Heart right ventricle (tissue), 16 donors: ENCODE measurements around the gene SULF2. TPM values are rescaled to one million over a fixed set of nuclear protein-coding genes. Genes with fewer than 3 reads are reported as not detected.

Experiments used
- ATAC-seq, 8 donors: fragments of 200-7000 bp; cut with Tn5 transposase; one replicate each; pipeline ENCODE4 v1.9.1; 2020; ENCODE audit warnings: mild to moderate bottlenecking in 8 of 8, moderate library complexity in 8 of 8, moderate number of reproducible peaks in 1 of 8
- DNase-seq, 2 donors: peaks; one replicate each; pipeline ENCODE4 v3.0.0-alpha.2; 2020
- H3K27ac ChIP-seq, 10 donors: fragments of 200-600 bp; sonication (generic) in 2 of 10; one replicate each; pipeline versions ENCODE4 v1.5.0 to v1.8.0; 2020 to 2022; ENCODE audit warnings: mild to moderate bottlenecking in 3 of 10
- H3K27me3 ChIP-seq, 7 donors: fragments of 200-600 bp; one replicate each; pipeline ENCODE4 v1.8.0; 2021 to 2022; ENCODE audit warnings: mild to moderate bottlenecking in 2 of 7
- H3K36me3 ChIP-seq, 9 donors: fragments of 200-600 bp; sonication (generic) in 1 of 9; one replicate each; pipeline versions ENCODE4 v1.5.0 to v1.8.0; 2020 to 2022; ENCODE audit warnings: mild to moderate bottlenecking in 2 of 9
- H3K4me1 ChIP-seq, 9 donors: fragments of 200-600 bp; sonication (generic) in 1 of 9; one replicate each; pipeline versions ENCODE4 v1.5.0 to v1.8.0; 2020 to 2022; ENCODE audit warnings: mild to moderate bottlenecking in 4 of 9
- H3K4me3 ChIP-seq, 10 donors: fragments of 200-600 bp; sonication (generic) in 2 of 10; one replicate each; pipeline versions ENCODE4 v1.5.0 to v1.8.0; 2020 to 2022; ENCODE audit warnings: mild to moderate bottlenecking in 7 of 10, moderate library complexity in 2 of 10
- H3K9me3 ChIP-seq, 11 donors: fragments of 200-600 bp in 10 of 11; sonication (generic) in 2 of 11; one replicate each; pipeline versions ENCODE4 v1.5.0 to v1.8.0; 2013 to 2022; ENCODE audit warnings: mild to moderate bottlenecking in 2 of 11, control low read depth in 1 of 11, moderate library complexity in 1 of 11
- CTCF ChIP-seq, 9 donors: fragments of 200-600 bp; sonication (generic) in 2 of 9; IDR thresholded peaks; one replicate each; pipeline versions ENCODE4 v1.5.0 to v1.8.0; 2021 to 2022; ENCODE audit warnings: antibody characterized with exemption in 9 of 9, mild to moderate bottlenecking in 5 of 9, moderate library complexity in 1 of 9
- WGBS, 2 donors: extraction: QIAGEN DNeasy Blood & Tissue Kit; methylation state at CpG; one replicate each; pipeline ENCODE4 v1.1.7; 2013; ENCODE audit warnings: inconsistent platforms in 1 of 2; 5-methylcytosine and 5-hydroxymethylcytosine counted together
- intact Hi-C, 10 donors: fragments of 100-400 bp; cut with DNase I; formaldehyde crosslinking; loops; one replicate each; pipeline versions ENCODE4 v1.11.1 to v1.14.2; 2022
- polyA plus RNA-seq, 2 donors: library from polyadenylated mRNA; stranded (reverse); fragments of 200-250 nt; gene quantifications; one replicate each; pipeline ENCODE4 v1.2.3, GENCODE V29; 2013
- total RNA-seq, 10 donors: library from RNA; stranded (reverse); fragmentation: NEBNext Ultra II Directional in 3 of 10; extraction: Animal tissue kit (Norgen Biotek cat#: 25700) in 3 of 10; gene quantifications; one replicate each; pipeline versions ENCODE4 v1.2.1 to v1.2.4, GENCODE V29; 2021 to 2023
- donor health status: Arrhythmogenic right ventricular cardiomyopathy.
- donor health status: ischemic (EF 13 %, LVEDD 7.1; RV severe dilation, severe dysfunction).
- donor health status: healthy with polysubstance abuse.
- donor health status: DM: no; HTN: yes; CAD: no.
- donor health status: DM: no; HTN: no; CAD: no.
- donor health status: ischemic (EF 25% LVEDD 6.9; RV normal size, moderate dysfunction).
- donor health status: ischemic (EF 25% LVEDD 5.7; RV mildly dilated, moderate dysfunction).
- donor health status: healthy.
- donor health status: DM: yes; HTN: yes; CAD: no.
- donor health status: Ischemic cardiomyopathy.
- donor health status: ischemic (EF 35%, LVEDD 5.7; RV mildly dilated, moderate dysfunction).
- donor health status: nonischemic (EF 11% LVEDD 7.7; RV severe dilation, severe dysfunction).
- donor health status: DM: yes; HTN: yes; CAD: no.
- donor health status: PGD.
- donor health status: ischemic (EF 29% LVEDD 5.4; RV normal size, mild dysfunction).
- donor health status: nonischemic (EF 23%, LVEDD 6.1; RV moderate dilation, normal function).

SULF2 gene
- total and polyA plus RNA-seq, 12 donors = 16.7 to 40.6 (median 26.4) TPM

- H3K4me3 ChIP-seq = no peak overlapping the region
- WGBS, 2 donors = 86 to 88% methylated on average over 5 of the region's 5 CpGs
- H3K9me3 ChIP-seq = no peaks in the 10 kb centered on the region
- DNase-seq = no peak
- TF ChIP-seq CTCF (IDR thresholded peaks at IDR 0.05) = no peak
- no peak for ATAC-seq
- intact Hi-C loops = no loop called here
- H3K36me3 ChIP-seq = peaks cover 0 to 63% (median 0%) of the 10 kb centered on the region in 9 donors
- H3K27me3 ChIP-seq = no peaks in the 10 kb centered on the region
- peaks cover 3 to 13% (median 8%) of the 10 kb centered on the region in 9 donors for H3K4me1 ChIP-seq
- H3K27ac ChIP-seq = no peak overlapping the region
Measured at GRCh38 chr20:47667086-47667485, 118.2 kb downstream of the SULF2 start.

- ATAC-seq (no peak), DNase-seq (no peak)
- Histone ChIP-seq H3K4me1 (peaks cover 3 to 13% (median 8%) of the 10 kb centered on the region in 9 donors), H3K27ac (no peak overlapping the region), H3K27me3 (no peaks in the 10 kb centered on the region), H3K36me3 (peaks cover 0 to 64% (median 0%) of the 10 kb centered on the region in 9 donors), H3K9me3 (no peaks in the 10 kb centered on the region), H3K4me3 (no peak overlapping the region)
- WGBS, 2 donors = 92 to 96% methylated on average over 19 of the region's 19 CpGs
- intact Hi-C loops = no loop called here
- TF ChIP-seq CTCF (IDR thresholded peaks at IDR 0.05) = no peak
Measured at GRCh38 chr20:47666304-47666703, 119.0 kb downstream of the SULF2 start.

GRCh38 chr20:47665221-47665991 is 119.9 kb downstream of the SULF2 start:
- no peak overlapping the region for H3K4me3 ChIP-seq
- peaks cover 3 to 19% (median 8%) of the 10 kb centered on the region in 9 donors for H3K4me1 ChIP-seq
- ATAC-seq (no peak), DNase-seq (no peak)
- TF ChIP-seq CTCF (IDR thresholded peaks at IDR 0.05) = no peak
- no peak overlapping the region for H3K27ac ChIP-seq
- no peaks in the 10 kb centered on the region for H3K9me3 ChIP-seq
- intact Hi-C loops = loop anchor here in 1 of 10 donors (2.0 kb wide), 1 partner anchor 955 kb away; no protein-coding TSS in a partner anchor
- H3K36me3 ChIP-seq = peaks cover 0 to 71% (median 0%) of the 10 kb centered on the region in 9 donors
- H3K27me3 ChIP-seq = no peaks in the 10 kb centered on the region
- 91 to 93% methylated on average over 27 of the region's 27 CpGs for WGBS, 2 donors

- no peaks in the 10 kb centered on the region for H3K9me3 ChIP-seq
- H3K4me3 ChIP-seq = no peak overlapping the region
- peaks cover 0 to 72% (median 0%) of the 10 kb centered on the region in 9 donors for H3K36me3 ChIP-seq
- peaks cover 3 to 24% (median 10%) of the 10 kb centered on the region in 9 donors for H3K4me1 ChIP-seq
- ATAC-seq = no peak
- DNase-seq = no peak
- H3K27ac ChIP-seq = no peak overlapping the region
- no peaks in the 10 kb centered on the region for H3K27me3 ChIP-seq
- intact Hi-C loops = loop anchor here in 6 of 10 donors (2.0 to 5.0 kb wide), 3 partner anchors 118 to 958 kb away; no protein-coding TSS in a partner anchor
- no peak for TF ChIP-seq CTCF (IDR thresholded peaks at IDR 0.05)
- 93 to 94% methylated on average over 12 of the region's 12 CpGs for WGBS, 2 donors
Measured at GRCh38 chr20:47664744-47665143, 120.5 kb downstream of the SULF2 start.
